Aorta (tissue), 5 donors: ENCODE data around the gene SYP. TPM values are rescaled to one million over a fixed set of nuclear protein-coding genes. Genes with fewer than 3 reads are reported as not detected.

ENCODE experiments used
- ATAC-seq: fragments of 200-7000 bp; cut with Tn5 transposase; one replicate; pipeline ENCODE4 v1.9.1; 2022; ENCODE audit warnings: moderate library complexity; ENCODE audit not compliant: low FRiP score
- DNase-seq, 2 donors: peaks; one replicate each; pipeline ENCODE4 v3.0.0-alpha.2; 2020
- H3K27ac ChIP-seq, 2 donors: one replicate each; pipeline ENCODE4 v1.5.1; 2013; ENCODE audit warnings: low read length in 2 of 2, mild to moderate bottlenecking in 2 of 2, moderate library complexity in 2 of 2, control low read depth in 1 of 2, inconsistent platforms in 1 of 2, low read depth in 1 of 2
- H3K27me3 ChIP-seq, 2 donors: one replicate each; pipeline ENCODE4 v1.6.1; 2013; ENCODE audit warnings: control low read depth in 1 of 2, low read length in 1 of 2, mild to moderate bottlenecking in 1 of 2, moderate library complexity in 1 of 2; ENCODE audit not compliant: insufficient read depth in 2 of 2, control insufficient read depth in 1 of 2
- H3K36me3 ChIP-seq, 2 donors: one replicate each; pipeline ENCODE4 v1.6.1; 2013; ENCODE audit warnings: control low read depth in 1 of 2, low read length in 1 of 2, mild to moderate bottlenecking in 1 of 2; ENCODE audit not compliant: insufficient read depth in 2 of 2, control insufficient read depth in 1 of 2
- H3K4me1 ChIP-seq, 2 donors: one replicate each; pipeline ENCODE4 v1.6.1; 2013; ENCODE audit warnings: low read length in 2 of 2, control low read depth in 1 of 2, mild to moderate bottlenecking in 1 of 2, moderate library complexity in 1 of 2; ENCODE audit not compliant: insufficient read depth in 2 of 2, control insufficient read depth in 1 of 2
- H3K4me3 ChIP-seq, 2 donors: one replicate each; pipeline ENCODE4 v1.5.1; 2013; ENCODE audit warnings: low read length in 2 of 2, control low read depth in 1 of 2, mild to moderate bottlenecking in 1 of 2
- H3K9me3 ChIP-seq: one replicate; pipeline ENCODE4 v1.6.1; 2013; ENCODE audit warnings: mild to moderate bottlenecking, low read length; ENCODE audit not compliant: control insufficient read depth
- WGBS, 2 donors: extraction: QIAGEN DNeasy Blood & Tissue Kit; methylation state at CpG; one replicate each; pipeline ENCODE4 v1.1.7; 2013; 5-methylcytosine and 5-hydroxymethylcytosine counted together
- intact Hi-C, 2 donors: fragments of 100-400 bp; cut with DNase I; formaldehyde crosslinking; loops; one replicate each; pipeline versions ENCODE4 v1.14.2 to v1.15.0; 2022
- polyA plus RNA-seq, 2 donors: library from polyadenylated mRNA; stranded (reverse); fragments of 200-250 nt; gene quantifications; one replicate each; pipeline ENCODE4 v1.2.3, GENCODE V29; 2013
- total RNA-seq, 2 donors: library from RNA; stranded (reverse); fragmentation: NEBNext Ultra II Directional; extraction: Animal tissue kit (Norgen Biotek cat#: 25700); gene quantifications; one replicate each; pipeline ENCODE4 v1.2.1, GENCODE V29; 2021
- donor health status: healthy with polysubstance abuse.
- donor health status: Bipolar disorder and iron deficiency.
- donor health status: DM: no; HTN: no; CAD: no.
- donor health status: DM: no; HTN: no; CAD: no.
- donor health status: DM: yes; HTN: yes; CAD: no.

Gene SYP
- total and polyA plus RNA-seq, 4 donors = 2.4 to 5.3 (median 3.7) TPM

DNA sequence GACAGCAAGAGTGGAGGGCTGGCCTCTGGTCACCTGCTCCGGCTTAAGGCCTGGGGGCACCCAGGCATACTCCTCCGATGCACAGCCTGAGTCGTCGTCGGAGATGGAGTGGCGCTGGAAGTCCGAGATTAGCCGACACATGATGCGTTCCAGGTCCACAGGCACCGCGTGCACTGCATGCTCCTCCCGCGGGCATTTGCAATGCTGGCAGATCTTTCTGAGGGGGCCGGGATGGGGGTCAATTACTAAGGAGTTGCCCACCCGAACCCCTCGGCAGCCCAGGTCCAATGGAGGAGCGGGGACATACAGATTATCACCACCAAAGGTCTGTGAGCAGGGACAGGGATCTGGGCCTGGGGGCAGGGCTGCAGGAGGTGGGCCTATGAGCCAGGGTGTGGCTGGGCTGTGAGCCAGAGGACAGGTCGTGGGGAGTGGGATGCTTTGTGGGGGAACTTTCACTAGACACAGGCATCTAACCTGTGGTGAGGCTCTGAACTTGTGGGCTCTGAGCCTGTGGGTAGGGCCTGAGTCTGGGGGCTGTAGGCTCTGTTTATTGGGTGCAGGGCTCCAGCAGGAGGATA, 16.2 kb downstream of the SYP start:
- Histone ChIP-seq H3K4me3 (no peak overlapping the region), H3K4me1 (no peaks in the 10 kb centered on the region), H3K27me3 (no peaks in the 10 kb centered on the region), H3K9me3 (no peaks in the 10 kb centered on the region), H3K36me3 (no peaks in the 10 kb centered on the region), H3K27ac (no peak overlapping the region)
- DNase-seq = peak in 1 of 2 donors; percentile 68
- no peak for ATAC-seq
- WGBS, 2 donors = 80% methylated on average over 18 of the region's 18 CpGs
- intact Hi-C loops = no loop called here

DNA sequence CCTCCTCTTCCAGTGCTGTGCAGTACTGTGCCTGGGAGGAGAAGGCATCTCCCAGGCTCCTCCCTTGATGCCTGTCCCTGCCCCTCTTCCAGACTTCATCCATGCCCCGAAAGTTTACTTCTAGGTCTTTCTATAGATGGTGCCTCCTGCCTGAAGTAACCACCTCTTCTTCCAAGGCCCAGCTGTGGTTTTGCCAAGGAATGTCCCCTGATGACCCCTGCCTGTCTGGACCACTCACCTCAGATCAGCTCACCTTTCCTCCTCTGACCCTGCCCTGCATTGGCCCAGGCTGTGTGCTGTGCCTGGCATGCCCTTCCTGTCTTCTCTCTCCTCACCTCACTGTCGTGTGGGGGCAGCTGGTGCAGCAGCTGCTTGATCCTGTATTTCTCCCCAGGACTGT, 20.6 kb downstream of the SYP start:
- H3K27ac ChIP-seq = no peak overlapping the region
- WGBS, 2 donors = 71 to 89% methylated on average over 2 of the region's 2 CpGs
- H3K4me1 ChIP-seq = no peaks in the 10 kb centered on the region
- no peak for DNase-seq
- H3K27me3 ChIP-seq = no peaks in the 10 kb centered on the region
- intact Hi-C loops = no loop called here
- H3K9me3 ChIP-seq = no peaks in the 10 kb centered on the region
- no peaks in the 10 kb centered on the region for H3K36me3 ChIP-seq
- no peak for ATAC-seq
- no peak overlapping the region for H3K4me3 ChIP-seq

DNA sequence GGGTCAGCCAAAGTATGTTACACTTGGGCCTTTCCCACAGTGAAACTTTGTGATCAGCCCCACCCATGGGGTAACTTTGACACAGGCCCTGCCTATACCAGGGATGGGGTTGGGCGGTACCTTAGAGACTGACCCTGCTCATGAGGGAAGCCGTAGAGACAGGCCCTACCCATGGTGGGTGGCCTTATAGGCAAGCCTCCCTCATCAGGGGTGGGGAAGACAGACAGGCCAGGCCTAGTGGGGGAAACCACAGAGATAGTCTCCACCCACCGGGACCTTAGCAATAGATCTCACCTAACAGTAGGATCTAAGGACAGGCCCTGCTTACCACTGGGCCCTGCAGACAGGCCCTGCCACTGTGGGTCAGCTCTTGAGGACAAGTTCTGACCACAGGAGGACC, 21.5 kb downstream of the SYP start:
- no peak for ATAC-seq
- 82 to 92% methylated on average over 3 of the region's 3 CpGs for WGBS, 2 donors
- H3K27ac ChIP-seq = no peak overlapping the region
- no peaks in the 10 kb centered on the region for H3K4me1 ChIP-seq
- no peaks in the 10 kb centered on the region for H3K36me3 ChIP-seq
- H3K4me3 ChIP-seq = no peak overlapping the region
- intact Hi-C loops = no loop called here
- no peaks in the 10 kb centered on the region for H3K9me3 ChIP-seq
- H3K27me3 ChIP-seq = no peaks in the 10 kb centered on the region
- DNase-seq = no peak

DNA sequence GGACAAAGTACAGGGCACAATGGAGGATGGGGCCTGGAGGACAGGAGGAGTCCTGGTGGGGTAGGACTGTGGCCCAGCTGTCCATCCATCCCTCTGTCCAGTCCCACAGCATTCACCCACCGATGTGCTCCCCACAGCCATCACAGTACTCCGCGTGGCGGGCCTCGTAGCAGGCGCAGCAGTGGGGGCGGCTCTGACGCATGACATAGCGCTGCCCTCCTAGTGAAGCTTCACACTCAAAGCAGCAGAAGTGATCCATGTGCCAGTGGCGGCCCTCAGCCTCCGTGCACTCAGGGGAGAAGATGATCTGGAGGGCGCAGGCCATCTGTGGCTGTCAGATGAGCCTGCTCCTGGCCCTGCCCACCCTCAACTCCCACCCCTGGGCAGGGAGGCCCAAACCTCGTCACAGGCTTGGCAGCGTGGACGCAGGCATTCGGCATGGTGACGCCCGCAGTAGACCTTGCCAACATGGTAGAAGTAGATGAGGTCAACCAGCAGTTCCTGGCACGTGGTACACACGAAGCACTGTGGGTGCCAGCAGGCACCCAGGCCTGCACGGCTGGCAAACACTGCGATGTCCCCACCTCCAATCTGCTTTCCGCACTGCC, 22.0 kb downstream of the SYP start:
- ATAC-seq (peak; percentile 6), DNase-seq (no peak)
- 61 to 67% methylated on average over 23 of the region's 23 CpGs for WGBS, 2 donors
- Histone ChIP-seq H3K27me3 (no peaks in the 10 kb centered on the region), H3K4me3 (no peak overlapping the region), H3K27ac (no peak overlapping the region), H3K4me1 (no peaks in the 10 kb centered on the region), H3K36me3 (no peaks in the 10 kb centered on the region), H3K9me3 (no peaks in the 10 kb centered on the region)
- intact Hi-C loops = no loop called here

DNA sequence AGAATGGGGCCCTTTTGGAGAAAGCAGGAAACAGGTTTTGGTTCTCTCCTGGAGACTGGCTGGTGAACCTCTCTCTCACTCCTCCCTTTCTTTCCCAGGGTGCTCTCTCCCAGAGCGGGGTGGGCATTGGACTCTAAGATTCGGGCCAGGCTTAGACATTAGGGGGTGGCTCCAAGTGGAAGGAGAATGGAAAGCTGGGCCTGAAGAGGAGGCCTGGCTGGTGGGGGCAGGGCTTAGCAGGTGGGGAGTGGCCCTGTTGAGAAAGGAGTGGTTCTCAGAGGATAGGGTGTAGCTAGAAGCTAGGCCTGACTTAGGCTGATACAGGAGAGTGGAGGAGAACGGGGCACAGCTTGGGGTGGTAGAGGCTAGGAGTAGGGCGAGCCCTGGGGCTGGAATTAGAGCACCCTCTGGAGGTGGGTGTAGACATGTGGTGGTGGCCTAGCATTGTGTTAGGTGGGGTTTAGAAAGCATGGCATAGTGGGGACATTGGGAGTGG, 22.6 kb downstream of the SYP start:
- no peaks in the 10 kb centered on the region for H3K9me3 ChIP-seq
- WGBS, 2 donors = 68 to 77% methylated on average over 4 of the region's 4 CpGs
- DNase-seq = no peak
- H3K27ac ChIP-seq = no peak overlapping the region
- H3K4me1 ChIP-seq = no peaks in the 10 kb centered on the region
- H3K36me3 ChIP-seq = no peaks in the 10 kb centered on the region
- no peak overlapping the region for H3K4me3 ChIP-seq
- no peak for ATAC-seq
- H3K27me3 ChIP-seq = no peaks in the 10 kb centered on the region
- intact Hi-C loops = no loop called here

DNA sequence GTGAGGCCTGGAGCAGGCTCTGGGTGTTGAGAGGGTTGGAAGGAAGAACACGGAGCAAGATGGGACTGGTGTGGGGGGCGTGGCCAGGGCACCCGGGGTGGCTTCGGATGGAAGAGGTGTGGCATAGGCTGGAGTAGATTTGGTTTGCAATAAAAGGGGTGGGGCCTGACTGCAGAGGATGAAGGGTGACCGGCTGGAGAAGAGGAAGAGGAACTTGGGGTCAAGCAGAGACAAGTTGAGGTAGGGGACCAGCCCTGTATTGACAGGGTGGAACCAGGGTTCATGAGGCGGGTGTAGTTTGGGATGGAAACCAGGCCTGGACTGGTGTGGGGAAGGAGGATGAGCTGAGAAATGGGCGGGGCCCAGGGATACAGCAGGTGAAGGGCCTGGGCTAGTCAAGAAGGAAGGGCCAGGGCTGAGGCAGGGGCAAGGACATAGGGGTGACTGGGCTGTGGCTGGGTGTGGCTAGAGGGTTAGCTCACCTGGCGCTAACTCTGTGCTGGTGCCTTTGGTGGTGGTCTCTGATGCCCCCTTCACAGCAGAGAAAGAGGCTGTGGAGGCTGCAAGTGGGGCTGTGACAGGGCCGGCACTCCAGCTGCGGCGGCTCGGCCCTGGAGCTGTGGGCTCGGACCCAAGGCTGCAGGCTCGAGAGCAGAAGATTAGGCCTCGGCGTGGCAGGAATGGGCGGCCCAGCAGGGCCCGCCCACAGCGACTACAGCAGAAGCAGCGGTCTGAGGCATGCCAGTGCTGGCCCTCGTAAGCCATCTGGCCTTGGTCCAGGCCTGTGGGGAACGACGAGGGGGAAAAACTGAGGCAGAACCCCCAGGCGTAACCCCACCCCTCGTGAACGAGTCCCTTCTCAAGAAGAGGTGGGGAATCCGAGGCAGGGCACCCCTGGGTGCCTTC, 23.3 kb downstream of the SYP start:
- H3K9me3 ChIP-seq = no peaks in the 10 kb centered on the region
- intact Hi-C loops = no loop called here
- H3K36me3 ChIP-seq = no peaks in the 10 kb centered on the region
- WGBS, 2 donors = 60 to 64% methylated on average over 26 to 27 of the region's 27 CpGs
- H3K27ac ChIP-seq = no peak overlapping the region
- H3K4me1 ChIP-seq = no peaks in the 10 kb centered on the region
- DNase-seq (no peak), ATAC-seq (no peak)
- H3K4me3 ChIP-seq = no peak overlapping the region
- no peaks in the 10 kb centered on the region for H3K27me3 ChIP-seq

DNA sequence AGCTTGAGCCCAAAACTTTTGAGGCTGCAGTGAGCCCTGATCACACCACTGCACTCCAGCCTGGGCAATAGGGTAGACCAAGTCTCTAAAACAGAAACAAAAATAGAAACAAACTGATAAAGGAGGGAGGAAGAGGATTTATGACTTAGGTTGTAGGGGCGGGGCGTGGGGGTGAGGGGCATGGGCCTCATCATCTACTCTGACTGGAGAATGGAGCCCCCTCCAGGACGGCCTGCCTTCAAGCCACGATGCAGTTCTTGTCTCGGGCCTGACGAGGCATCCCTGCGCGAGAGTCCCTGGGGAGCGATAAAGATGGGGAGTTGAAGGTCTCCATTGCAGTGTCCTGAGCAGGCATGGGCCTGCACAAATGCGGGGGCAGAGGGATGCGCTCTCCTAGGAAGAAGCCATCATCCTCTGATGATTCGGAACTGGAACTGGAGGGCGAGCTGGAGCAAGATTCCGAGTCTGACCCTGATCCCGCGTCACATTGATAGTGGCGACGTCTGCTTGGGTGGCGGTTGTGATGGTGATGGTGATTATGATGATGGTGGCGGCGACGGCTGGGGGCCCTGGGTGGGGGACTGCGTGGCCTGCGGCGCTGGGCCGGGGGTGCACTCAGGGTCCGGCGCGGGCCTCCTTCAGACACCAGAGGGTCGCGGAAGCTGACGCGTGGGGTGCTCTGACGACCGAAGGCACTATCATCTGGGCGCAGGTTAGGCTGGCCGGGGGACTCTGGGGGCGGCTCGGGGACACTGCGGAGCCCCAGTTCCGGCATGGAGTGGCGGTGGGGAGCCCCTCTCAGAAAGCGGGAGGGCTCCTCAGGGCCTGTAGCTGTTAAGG, 24.3 kb downstream of the SYP start:
- DNase-seq (no peak), ATAC-seq (no peak)
- intact Hi-C loops = no loop called here
- Histone ChIP-seq H3K36me3 (no peaks in the 10 kb centered on the region), H3K27ac (no peak overlapping the region), H3K4me3 (no peak overlapping the region), H3K9me3 (no peaks in the 10 kb centered on the region), H3K4me1 (no peaks in the 10 kb centered on the region), H3K27me3 (no peaks in the 10 kb centered on the region)
- WGBS, 2 donors = 85 to 94% methylated on average over 43 of the region's 43 CpGs

DNA sequence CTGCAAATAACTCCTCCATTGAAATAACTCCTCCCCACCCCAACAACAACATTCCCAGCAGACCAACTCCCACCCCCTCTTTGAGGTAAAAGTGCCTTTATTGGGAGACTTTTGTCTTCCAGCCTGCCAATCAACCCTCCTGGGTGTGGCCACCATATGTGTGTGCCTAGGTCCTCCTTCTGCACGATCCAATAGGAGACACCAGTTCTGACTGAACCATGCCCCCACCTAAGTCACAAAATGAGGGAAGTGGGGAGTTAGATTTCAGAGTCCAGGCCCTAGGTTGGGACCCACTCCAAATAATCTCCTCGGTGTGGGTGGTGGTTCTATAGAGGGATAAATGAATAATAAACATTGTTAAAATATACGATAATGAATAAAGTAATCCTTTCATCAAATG, 25.3 kb downstream of the SYP start:
- 58 to 70% methylated on average over 3 of the region's 3 CpGs for WGBS, 2 donors
- H3K36me3 ChIP-seq = no peaks in the 10 kb centered on the region
- no peaks in the 10 kb centered on the region for H3K9me3 ChIP-seq
- DNase-seq (no peak), ATAC-seq (no peak)
- H3K4me1 ChIP-seq = no peaks in the 10 kb centered on the region
- intact Hi-C loops = no loop called here
- H3K27ac ChIP-seq = no peak overlapping the region
- H3K27me3 ChIP-seq = no peaks in the 10 kb centered on the region
- no peak overlapping the region for H3K4me3 ChIP-seq
